Lower lobe of right lung (tissue), 2 donors: ENCODE measurements around the gene AGO4. TPM values are rescaled to one million over a fixed set of nuclear protein-coding genes. Genes with fewer than 3 reads are reported as not detected.

Experiments
- ATAC-seq, 2 donors: fragments of 200-7000 bp; cut with Tn5 transposase; one replicate each; pipeline ENCODE4 v1.9.1; 2020 to 2022; ENCODE audit warnings: mild to moderate bottlenecking in 2 of 2, moderate library complexity in 2 of 2
- DNase-seq: peaks from one replicate; pipeline ENCODE4 v3.0.0-alpha.2; 2020
- H3K27ac ChIP-seq: fragments of 200-600 bp; one replicate; pipeline ENCODE4 v1.8.0; 2022
- H3K27me3 ChIP-seq: fragments of 200-600 bp; one replicate; pipeline ENCODE4 v1.8.0; 2022; ENCODE audit warnings: low read depth
- H3K36me3 ChIP-seq: fragments of 200-600 bp; one replicate; pipeline ENCODE4 v1.8.0; 2022; ENCODE audit warnings: mild to moderate bottlenecking
- H3K4me1 ChIP-seq: fragments of 200-600 bp; one replicate; pipeline ENCODE4 v1.8.0; 2022
- H3K4me3 ChIP-seq: fragments of 200-600 bp; one replicate; pipeline ENCODE4 v1.8.0; 2022; ENCODE audit warnings: mild to moderate bottlenecking
- H3K9me3 ChIP-seq: fragments of 200-600 bp; one replicate; pipeline ENCODE4 v1.8.0; 2022
- CTCF ChIP-seq: fragments of 200-600 bp; IDR thresholded peaks from one replicate; pipeline ENCODE4 v1.8.0; 2022; ENCODE audit warnings: antibody characterized with exemption, mild to moderate bottlenecking
- intact Hi-C: fragments of 100-400 bp; cut with DNase I; formaldehyde crosslinking; loops from one replicate; pipeline ENCODE4 v1.11.0; 2022
- total RNA-seq: library from RNA; stranded (reverse); fragmentation: NEBNext Ultra II Directional; extraction: Animal tissue kit (Norgen Biotek cat#: 25700); gene quantifications from one replicate; pipeline ENCODE4 v1.2.1, GENCODE V29; 2021
- donor health status: DM: no; HTN: yes; CAD: no; lungs with severe emphysema.

AGO4 gene
- total RNA-seq, 1 donor from 2014 or later = 32.9 TPM

- DNase-seq (no peak), ATAC-seq (no peak)
- peaks cover 86% of the 10 kb centered on the region for H3K36me3 ChIP-seq
- H3K4me1 ChIP-seq = peaks cover 9% of the 10 kb centered on the region
- H3K9me3 ChIP-seq = no peaks in the 10 kb centered on the region
- H3K27ac ChIP-seq = no peak overlapping the region
- no peak for TF ChIP-seq CTCF
- no peak overlapping the region for H3K4me3 ChIP-seq
- H3K27me3 ChIP-seq = no peaks in the 10 kb centered on the region
- intact Hi-C loops = no loop called here
These were observed 42.9 kb downstream of the AGO4 start for GRCh38 chr1:35850716-35851115.

GRCh38 chr1:35851132-35851869 lies 43.5 kb downstream of the AGO4 start:
- Histone ChIP-seq H3K4me3 (no peak overlapping the region), H3K27ac (peak overlapping the region; percentile 3), H3K27me3 (no peaks in the 10 kb centered on the region), H3K4me1 (peaks cover 9% of the 10 kb centered on the region), H3K36me3 (peaks cover 85% of the 10 kb centered on the region), H3K9me3 (no peaks in the 10 kb centered on the region)
- TF ChIP-seq CTCF = no peak
- ATAC-seq (peak in 1 of 2 donors; percentile 27), DNase-seq (no peak)
- intact Hi-C loops = no loop called here

GRCh38 chr1:35852241-35852640 lies 44.4 kb downstream of the AGO4 start:
- Histone ChIP-seq H3K27ac (no peak overlapping the region), H3K4me1 (peaks cover 14% of the 10 kb centered on the region), H3K36me3 (peaks cover 76% of the 10 kb centered on the region), H3K27me3 (no peaks in the 10 kb centered on the region), H3K9me3 (no peaks in the 10 kb centered on the region), H3K4me3 (no peak overlapping the region)
- TF ChIP-seq CTCF = no peak
- intact Hi-C loops = no loop called here
- ATAC-seq = no peak
- DNase-seq = no peak

GRCh38 chr1:35854989-35855700 lies 47.3 kb downstream of the AGO4 start:
- no peak for TF ChIP-seq CTCF
- intact Hi-C loops = no loop called here
- peaks cover 61% of the 10 kb centered on the region for H3K36me3 ChIP-seq
- ATAC-seq = no peak
- DNase-seq = no peak
- no peaks in the 10 kb centered on the region for H3K9me3 ChIP-seq
- no peak overlapping the region for H3K4me3 ChIP-seq
- no peak overlapping the region for H3K27ac ChIP-seq
- no peaks in the 10 kb centered on the region for H3K27me3 ChIP-seq
- peaks cover 15% of the 10 kb centered on the region for H3K4me1 ChIP-seq

- Histone ChIP-seq H3K4me1 (peaks cover 10% of the 10 kb centered on the region), H3K4me3 (no peak overlapping the region), H3K36me3 (peaks cover 43% of the 10 kb centered on the region), H3K27ac (no peak overlapping the region), H3K9me3 (no peaks in the 10 kb centered on the region), H3K27me3 (no peaks in the 10 kb centered on the region)
- no peak for TF ChIP-seq CTCF
- peak; percentile 58 to 61 for ATAC-seq
- no peak for DNase-seq
- intact Hi-C loops = no loop called here
These were observed 49.1 kb downstream of the AGO4 start for GRCh38 chr1:35856964-35857363.
